HCT116 (cell line): ENCODE results near the gene ANKRD6.

ENCODE experiments used
- EGR1 ChIP-seq: IDR thresholded peaks from 2 replicates; pipeline ENCODE4 v1.6.1; 2012; ENCODE audit warnings: low read depth
- EZH2 ChIP-seq: fragments of 200-600 bp; sonication (generic); IDR thresholded peaks from 2 replicates; pipeline ENCODE4 v1.6.1; 2017; ENCODE audit warnings: antibody characterized with exemption, mixed run types
- EZH2phosphoT487 ChIP-seq: fragments of 200-600 bp; IDR thresholded peaks from 2 replicates; pipeline ENCODE4 v1.6.1; 2018; ENCODE audit warnings: antibody characterized with exemption, borderline replicate concordance
- POLR2A ChIP-seq: IDR thresholded peaks from 2 replicates; pipeline ENCODE4 v1.7.0; 2011; ENCODE audit warnings: borderline replicate concordance; ENCODE audit not compliant: insufficient read depth, insufficient read length; ENCODE audit errors: extremely low read depth
- POLR2AphosphoS5 ChIP-seq: IDR thresholded peaks from 2 replicates; pipeline ENCODE4 v1.6.1; 2011; ENCODE audit warnings: mild to moderate bottlenecking, low read depth, low read length, moderate library complexity
- RAD21 ChIP-seq: IDR thresholded peaks from 2 replicates; pipeline ENCODE4 v1.6.1; 2012; ENCODE audit warnings: low read depth, mild to moderate bottlenecking
- SP1 ChIP-seq: IDR thresholded peaks from 2 replicates; pipeline ENCODE4 v1.6.1; 2012; ENCODE audit warnings: low read depth
- TCF7L2 ChIP-seq: IDR thresholded peaks from 2 replicates; pipeline ENCODE4 v1.7.0; 2011; ENCODE audit warnings: borderline replicate concordance, inconsistent platforms; ENCODE audit not compliant: insufficient read depth, insufficient read length; ENCODE audit errors: extremely low read depth
- YY1 ChIP-seq: IDR thresholded peaks from 2 replicates; pipeline ENCODE4 v1.6.1; 2011; ENCODE audit warnings: low read length, low read depth, moderate library complexity, mild to moderate bottlenecking; ENCODE audit not compliant: insufficient replicate concordance; ENCODE audit errors: extremely low read depth
- TF ChIP-seq, protein P1 (sequence below), 3 experiments: fragments of 200-600 bp in 1 of 3; sonication (generic) in 1 of 3; IDR thresholded peaks in 2 of 3; conservative IDR thresholded peaks in 1 of 3; 2 replicates each; pipeline ENCODE4 v1.5.1; 2012 to 2017; ENCODE audit warnings: low read depth in 2 of 3, low read length in 2 of 3, antibody characterized with exemption in 1 of 3, borderline replicate concordance in 1 of 3, control low read depth in 1 of 3, mild to moderate bottlenecking in 1 of 3, mixed read lengths in 1 of 3, mixed run types in 1 of 3, moderate library complexity in 1 of 3; ENCODE audit not compliant: insufficient read depth in 1 of 3
- TF ChIP-seq, protein P2 (sequence below): IDR thresholded peaks from 2 replicates; pipeline ENCODE4 v1.6.1; 2012
- TF ChIP-seq, protein P3 (sequence below): IDR thresholded peaks from 2 replicates; pipeline ENCODE4 v1.6.1; 2012
- TF ChIP-seq, protein P4 (sequence below): IDR thresholded peaks from 2 replicates; pipeline ENCODE4 v1.6.1; 2012; ENCODE audit warnings: low read depth

DNA sequence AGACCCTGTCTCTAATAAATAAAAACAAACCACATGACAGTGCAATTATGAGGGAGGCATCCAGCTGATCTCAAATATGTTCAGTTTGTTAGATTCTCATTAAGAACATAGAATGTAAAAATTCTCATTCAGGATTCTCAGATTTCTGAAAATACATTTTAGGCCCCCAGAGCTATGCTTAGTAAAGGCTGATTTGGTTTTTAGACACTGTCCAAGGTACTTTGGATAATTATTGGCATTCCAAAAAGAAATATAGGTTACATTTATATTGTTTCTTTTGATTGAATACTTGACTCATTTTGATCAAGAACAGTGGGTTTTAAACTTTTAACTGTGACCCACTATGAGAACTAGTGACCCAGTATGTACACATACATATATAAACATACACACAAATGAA lies 55.5 kb downstream of the ANKRD6 start:
- TF ChIP-seq EGR1 (no peak), YY1 (no peak), EZH2phosphoT487 (no peak), TCF7L2 (no peak), POLR2A (no peak), RAD21 (no peak), EZH2 (no peak), SP1 (no peak), POLR2AphosphoS5 (no peak)
- TF ChIP-seq, protein P1, sequence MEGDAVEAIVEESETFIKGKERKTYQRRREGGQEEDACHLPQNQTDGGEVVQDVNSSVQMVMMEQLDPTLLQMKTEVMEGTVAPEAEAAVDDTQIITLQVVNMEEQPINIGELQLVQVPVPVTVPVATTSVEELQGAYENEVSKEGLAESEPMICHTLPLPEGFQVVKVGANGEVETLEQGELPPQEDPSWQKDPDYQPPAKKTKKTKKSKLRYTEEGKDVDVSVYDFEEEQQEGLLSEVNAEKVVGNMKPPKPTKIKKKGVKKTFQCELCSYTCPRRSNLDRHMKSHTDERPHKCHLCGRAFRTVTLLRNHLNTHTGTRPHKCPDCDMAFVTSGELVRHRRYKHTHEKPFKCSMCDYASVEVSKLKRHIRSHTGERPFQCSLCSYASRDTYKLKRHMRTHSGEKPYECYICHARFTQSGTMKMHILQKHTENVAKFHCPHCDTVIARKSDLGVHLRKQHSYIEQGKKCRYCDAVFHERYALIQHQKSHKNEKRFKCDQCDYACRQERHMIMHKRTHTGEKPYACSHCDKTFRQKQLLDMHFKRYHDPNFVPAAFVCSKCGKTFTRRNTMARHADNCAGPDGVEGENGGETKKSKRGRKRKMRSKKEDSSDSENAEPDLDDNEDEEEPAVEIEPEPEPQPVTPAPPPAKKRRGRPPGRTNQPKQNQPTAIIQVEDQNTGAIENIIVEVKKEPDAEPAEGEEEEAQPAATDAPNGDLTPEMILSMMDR (IDR thresholded peaks at IDR 0.05 in 2 of 3, conservative IDR thresholded peaks at IDR 0.05 in 1 of 3; ENCODE audit: borderline replicate concordance in 1 of 3, insufficient read depth in 1 of 3, low read depth in 2 of 3, low read length in 2 of 3): no peak
- TF ChIP-seq, protein P2, sequence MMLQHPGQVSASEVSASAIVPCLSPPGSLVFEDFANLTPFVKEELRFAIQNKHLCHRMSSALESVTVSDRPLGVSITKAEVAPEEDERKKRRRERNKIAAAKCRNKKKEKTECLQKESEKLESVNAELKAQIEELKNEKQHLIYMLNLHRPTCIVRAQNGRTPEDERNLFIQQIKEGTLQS: no peak
- TF ChIP-seq, protein P3, sequence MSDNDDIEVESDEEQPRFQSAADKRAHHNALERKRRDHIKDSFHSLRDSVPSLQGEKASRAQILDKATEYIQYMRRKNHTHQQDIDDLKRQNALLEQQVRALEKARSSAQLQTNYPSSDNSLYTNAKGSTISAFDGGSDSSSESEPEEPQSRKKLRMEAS: no peak
- TF ChIP-seq, protein P4, sequence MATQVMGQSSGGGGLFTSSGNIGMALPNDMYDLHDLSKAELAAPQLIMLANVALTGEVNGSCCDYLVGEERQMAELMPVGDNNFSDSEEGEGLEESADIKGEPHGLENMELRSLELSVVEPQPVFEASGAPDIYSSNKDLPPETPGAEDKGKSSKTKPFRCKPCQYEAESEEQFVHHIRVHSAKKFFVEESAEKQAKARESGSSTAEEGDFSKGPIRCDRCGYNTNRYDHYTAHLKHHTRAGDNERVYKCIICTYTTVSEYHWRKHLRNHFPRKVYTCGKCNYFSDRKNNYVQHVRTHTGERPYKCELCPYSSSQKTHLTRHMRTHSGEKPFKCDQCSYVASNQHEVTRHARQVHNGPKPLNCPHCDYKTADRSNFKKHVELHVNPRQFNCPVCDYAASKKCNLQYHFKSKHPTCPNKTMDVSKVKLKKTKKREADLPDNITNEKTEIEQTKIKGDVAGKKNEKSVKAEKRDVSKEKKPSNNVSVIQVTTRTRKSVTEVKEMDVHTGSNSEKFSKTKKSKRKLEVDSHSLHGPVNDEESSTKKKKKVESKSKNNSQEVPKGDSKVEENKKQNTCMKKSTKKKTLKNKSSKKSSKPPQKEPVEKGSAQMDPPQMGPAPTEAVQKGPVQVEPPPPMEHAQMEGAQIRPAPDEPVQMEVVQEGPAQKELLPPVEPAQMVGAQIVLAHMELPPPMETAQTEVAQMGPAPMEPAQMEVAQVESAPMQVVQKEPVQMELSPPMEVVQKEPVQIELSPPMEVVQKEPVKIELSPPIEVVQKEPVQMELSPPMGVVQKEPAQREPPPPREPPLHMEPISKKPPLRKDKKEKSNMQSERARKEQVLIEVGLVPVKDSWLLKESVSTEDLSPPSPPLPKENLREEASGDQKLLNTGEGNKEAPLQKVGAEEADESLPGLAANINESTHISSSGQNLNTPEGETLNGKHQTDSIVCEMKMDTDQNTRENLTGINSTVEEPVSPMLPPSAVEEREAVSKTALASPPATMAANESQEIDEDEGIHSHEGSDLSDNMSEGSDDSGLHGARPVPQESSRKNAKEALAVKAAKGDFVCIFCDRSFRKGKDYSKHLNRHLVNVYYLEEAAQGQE: no peak; the same call in 1 of the 2 replicates
